Astrocyte (in vitro differentiated cells and primary cell): ENCODE results near the gene OR52L1. TPM values are rescaled to one million over a fixed set of nuclear protein-coding genes. Genes with fewer than 3 reads are reported as not detected.

Experiments used
- DNase-seq: peaks from one replicate; pipeline ENCODE4 v3.0.0-alpha.2; 2010; ENCODE audit warnings: low read depth
- FAIRE-seq: peaks from 2 replicates; lab custom pipeline; 2011; peaks lifted over from hg19 to GRCh38; lab: Jason Lieb, UNC
- H2AFZ ChIP-seq: 2 replicates; pipeline ENCODE4 v1.6.0; 2012; ENCODE audit warnings: low read depth, low read length, inconsistent platforms
- H3K27ac ChIP-seq: 2 replicates; pipeline ENCODE4 v1.5.1; 2011; ENCODE audit warnings: low read depth, low read length, inconsistent platforms
- H3K27me3 ChIP-seq: 2 replicates; pipeline ENCODE4 v1.6.0; 2011; ENCODE audit warnings: low read length, inconsistent platforms; ENCODE audit not compliant: insufficient read depth
- H3K36me3 ChIP-seq: 2 replicates; pipeline ENCODE4 v1.5.1; 2011; ENCODE audit warnings: low read length, inconsistent platforms; ENCODE audit not compliant: insufficient read depth
- H3K4me1 ChIP-seq: 2 replicates; pipeline ENCODE4 v1.5.1; 2011; ENCODE audit warnings: low read length, inconsistent platforms; ENCODE audit not compliant: insufficient read depth
- H3K4me2 ChIP-seq: 2 replicates; pipeline ENCODE4 v1.6.0; 2012; ENCODE audit warnings: low read length, inconsistent platforms
- H3K4me3 ChIP-seq: 2 replicates; pipeline ENCODE4 v1.5.1; 2011; ENCODE audit warnings: low read depth, mild to moderate bottlenecking, low read length, inconsistent platforms; ENCODE audit not compliant: insufficient read depth
- H3K79me2 ChIP-seq: 2 replicates; pipeline ENCODE4 v1.6.0; 2012; ENCODE audit warnings: mild to moderate bottlenecking, low read length, inconsistent platforms; ENCODE audit not compliant: insufficient read depth
- H3K9ac ChIP-seq: 2 replicates; pipeline ENCODE4 v1.6.0; 2012; ENCODE audit warnings: mild to moderate bottlenecking, low read length, inconsistent platforms
- H3K9me3 ChIP-seq: 2 replicates; pipeline ENCODE4 v1.5.1; 2012; ENCODE audit warnings: low read depth, mild to moderate bottlenecking, low read length, inconsistent platforms; ENCODE audit not compliant: insufficient read depth
- H4K20me1 ChIP-seq: 2 replicates; pipeline ENCODE4 v1.6.0; 2012; ENCODE audit warnings: low read length, inconsistent platforms; ENCODE audit not compliant: insufficient read depth
- H3K27ac Mint-ChIP-seq: one replicate; pipeline ENCODE4 v1.8.0; 2021; ENCODE audit warnings: mild to moderate bottlenecking, mixed read lengths; ENCODE audit not compliant: unreplicated experiment
- H3K27me3 Mint-ChIP-seq: one replicate; pipeline ENCODE4 v1.8.0; 2021; ENCODE audit warnings: low read depth, mixed read lengths; ENCODE audit not compliant: unreplicated experiment
- H3K36me3 Mint-ChIP-seq: one replicate; pipeline ENCODE4 v1.8.0; 2021; ENCODE audit warnings: low read depth, mixed read lengths; ENCODE audit not compliant: unreplicated experiment
- H3K4me1 Mint-ChIP-seq: one replicate; pipeline ENCODE4 v1.8.0; 2021; ENCODE audit warnings: low read depth, mixed read lengths; ENCODE audit not compliant: unreplicated experiment
- H3K4me3 Mint-ChIP-seq: one replicate; pipeline ENCODE4 v1.8.0; 2021; ENCODE audit warnings: mild to moderate bottlenecking, moderate library complexity, mixed read lengths; ENCODE audit not compliant: unreplicated experiment
- H3K9me3 Mint-ChIP-seq: one replicate; pipeline ENCODE4 v1.8.0; 2021; ENCODE audit warnings: mild to moderate bottlenecking, mixed read lengths; ENCODE audit not compliant: unreplicated experiment
- CTCF ChIP-seq: IDR thresholded peaks from 2 replicates; pipeline ENCODE4 v1.5.1; 2011; ENCODE audit warnings: low read depth, mild to moderate bottlenecking, inconsistent platforms, low read length, moderate library complexity; ENCODE audit not compliant: insufficient read depth
- EZH2 ChIP-seq: IDR thresholded peaks from 2 replicates; pipeline ENCODE4 v1.6.1; 2012; ENCODE audit warnings: mild to moderate bottlenecking, low read length, inconsistent platforms; ENCODE audit not compliant: insufficient read depth
- total RNA-seq: library from RNA; stranded (reverse); gene quantifications from 2 replicates; pipeline ENCODE4 v1.2.1, GENCODE V29; 2021

OR52L1 gene
- total RNA-seq, 1 donor from 2014 or later = not detected

- Mint-ChIP-seq H3K27ac (no peak overlapping the region), H3K4me1 (no peaks in the 10 kb centered on the region), H3K27me3 (no peaks in the 10 kb centered on the region), H3K4me3 (no peak overlapping the region), H3K36me3 (no peaks in the 10 kb centered on the region), H3K9me3 (peaks cover 3% of the 10 kb centered on the region)
- Histone ChIP-seq H3K79me2 (no peaks in the 10 kb centered on the region), H3K4me1 (no peaks in the 10 kb centered on the region), H3K36me3 (no peaks in the 10 kb centered on the region), H3K9ac (no peak overlapping the region), H3K27ac (no peak overlapping the region), H3K4me2 (no peak overlapping the region), H3K27me3 (no peaks in the 10 kb centered on the region), H2AFZ (no peak overlapping the region), H3K4me3 (no peak overlapping the region), H3K9me3 (no peaks in the 10 kb centered on the region), H4K20me1 (no peaks in the 10 kb centered on the region)
- FAIRE-seq = no peak
- no peak for TF ChIP-seq EZH2
- no peak for DNase-seq
Measured at GRCh38 chr11:6012035-6012668, 25.4 kb upstream of the OR52L1 start.

- Mint-ChIP-seq H3K27ac (no peak within 1 kb of the TSS), H3K4me1 (no peaks in the 10 kb centered on the region), H3K4me3 (no peak within 1 kb of the TSS), H3K36me3 (no peaks in the 10 kb centered on the region), H3K9me3 (no peaks in the 10 kb centered on the region), H3K27me3 (no peaks in the 10 kb centered on the region)
- H3K27ac ChIP-seq = no peak within 1 kb of the TSS
- no peaks in the 10 kb centered on the region for H3K27me3 ChIP-seq
- no peaks in the 10 kb centered on the region for H3K36me3 ChIP-seq
- no peak within 1 kb of the TSS for H3K4me3 ChIP-seq
- no peaks in the 10 kb centered on the region for H3K9me3 ChIP-seq
- FAIRE-seq (no peak), DNase-seq (no peak)
- H2AFZ ChIP-seq = no peak within 1 kb of the TSS
- no peaks in the 10 kb centered on the region for H4K20me1 ChIP-seq
- no peak for TF ChIP-seq CTCF
- TF ChIP-seq EZH2 = no peak
- no peak within 1 kb of the TSS for H3K9ac ChIP-seq
- no peaks in the 10 kb centered on the region for H3K79me2 ChIP-seq
- H3K4me2 ChIP-seq = no peak within 1 kb of the TSS
- H3K4me1 ChIP-seq = no peaks in the 10 kb centered on the region
Measured at GRCh38 chr11:6006846-6007245, 20.1 kb upstream of the OR52L1 start, which contains the start of gene OR56A4. Gene OR56A4, minus strand, starts transcription at chr11:6006946. Its CDS starts 3,954 bp downstream, at chr11:6002992.

- TF ChIP-seq CTCF = no peak
- no peak for TF ChIP-seq EZH2
- Histone ChIP-seq H3K4me2 (no peak overlapping the region), H3K27me3 (no peaks in the 10 kb centered on the region), H3K79me2 (no peaks in the 10 kb centered on the region), H3K4me3 (no peak overlapping the region), H3K9me3 (no peaks in the 10 kb centered on the region), H3K27ac (no peak overlapping the region), H3K4me1 (no peaks in the 10 kb centered on the region), H3K9ac (no peak overlapping the region), H3K36me3 (no peaks in the 10 kb centered on the region), H2AFZ (no peak overlapping the region), H4K20me1 (no peaks in the 10 kb centered on the region)
- Mint-ChIP-seq H3K27ac (no peak overlapping the region), H3K9me3 (no peaks in the 10 kb centered on the region), H3K4me3 (no peak overlapping the region), H3K36me3 (no peaks in the 10 kb centered on the region), H3K27me3 (no peaks in the 10 kb centered on the region), H3K4me1 (no peaks in the 10 kb centered on the region)
- FAIRE-seq = no peak
- no peak for DNase-seq
Measured at GRCh38 chr11:6006395-6006794, 19.6 kb upstream of the OR52L1 start.
